Kidney glomerular epithelial cell (primary cell): ENCODE data around the gene CAPN7.

Experiments
- DNase-seq: peaks from one replicate; lab custom pipeline; 2025; lab: John Stamatoyannopoulos, UW

CAPN7 gene

GRCh38 chr3:15276028-15276724, 70.1 kb downstream of the CAPN7 start:
- DNase-seq, result no peak

- DNase-seq, result no peak
Observed at GRCh38 chr3:15277861-15278500, 71.9 kb downstream of the CAPN7 start.

DNA sequence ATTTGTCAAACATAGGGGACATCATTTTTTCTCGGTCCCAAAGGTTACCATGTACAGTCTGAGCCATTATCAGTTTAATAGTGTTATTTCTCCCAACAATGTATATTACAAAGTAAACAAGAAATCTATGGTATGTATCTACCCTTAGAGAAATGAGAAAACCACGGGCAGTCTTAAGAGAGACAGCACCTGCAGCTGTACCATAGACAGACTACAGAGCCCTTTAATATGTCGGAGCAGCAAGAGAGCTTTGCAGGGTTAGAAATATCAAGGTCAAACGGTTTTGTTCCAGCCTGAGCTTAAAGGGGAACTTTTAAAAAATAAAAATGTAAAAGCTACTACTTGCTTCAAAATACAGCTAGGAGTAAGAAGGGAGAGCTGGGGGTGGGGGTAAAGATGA, 73.2 kb downstream of the CAPN7 start:
- no peak for DNase-seq

GRCh38 chr3:15279671-15280402, 73.8 kb downstream of the CAPN7 start:
- DNase-seq, result no peak

- DNase-seq, result peak; percentile 49
Observed at GRCh38 chr3:15280853-15281532, 74.9 kb downstream of the CAPN7 start.

- no peak for DNase-seq
Observed at GRCh38 chr3:15281817-15282216, 75.8 kb downstream of the CAPN7 start.

GRCh38 chr3:15283702-15284101, 77.7 kb downstream of the CAPN7 start:
- no peak for DNase-seq

DNA sequence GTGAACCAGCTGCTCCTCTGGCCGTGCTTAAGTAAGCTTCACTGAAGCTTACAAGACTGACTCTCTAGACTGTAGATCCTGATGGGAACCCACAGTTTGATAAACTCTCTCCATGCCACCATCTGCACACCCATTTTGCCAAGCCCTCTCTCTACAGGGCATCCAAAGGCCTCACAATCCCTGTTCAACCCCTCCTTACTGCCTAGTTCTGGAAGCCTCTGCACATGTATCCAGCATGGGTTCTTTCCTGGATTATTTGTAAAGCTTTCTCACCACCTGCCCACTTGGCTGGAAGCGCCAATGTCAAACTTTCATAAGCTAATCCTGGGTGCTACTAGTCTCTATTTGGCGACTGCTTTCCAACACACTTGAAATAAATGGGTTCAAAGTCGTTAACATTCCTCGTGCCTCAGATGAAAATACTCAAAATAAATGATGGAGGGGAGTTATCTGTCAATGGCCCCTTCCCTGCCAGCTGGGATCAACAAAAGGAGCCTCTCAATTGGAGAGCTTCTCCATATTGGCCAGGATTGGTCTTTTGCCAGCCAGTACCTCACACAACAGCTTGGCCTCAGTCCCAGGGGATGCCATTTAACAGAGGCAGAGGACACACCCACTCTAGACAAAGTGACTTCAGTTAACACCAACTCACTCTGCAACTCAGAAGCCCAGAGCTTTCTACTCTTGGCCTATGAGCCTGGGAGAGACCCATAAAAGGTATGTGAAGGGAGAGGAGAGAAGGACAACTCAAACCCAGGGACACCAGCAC, 78.3 kb downstream of the CAPN7 start:
- no peak for DNase-seq

DNA sequence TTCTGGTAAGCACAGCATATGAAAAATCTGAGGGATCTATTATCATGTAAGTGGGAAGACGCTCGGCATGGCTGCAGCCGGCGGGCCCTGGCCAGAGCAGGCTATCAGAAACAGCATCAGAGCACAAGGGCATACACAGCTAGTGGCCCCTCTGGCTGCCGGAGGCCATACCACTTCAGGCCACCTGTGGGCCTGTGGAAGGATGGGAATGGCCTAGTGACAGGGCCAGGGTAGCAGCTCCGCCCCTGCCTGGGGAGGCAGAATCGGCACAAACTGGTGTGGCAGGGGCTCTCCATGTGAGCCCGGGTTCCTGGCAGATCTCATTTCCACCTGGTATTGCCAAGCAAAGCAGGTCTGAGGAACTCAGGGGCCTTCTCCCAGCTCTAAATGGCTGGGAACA, 80.0 kb downstream of the CAPN7 start:
- DNase-seq, result no peak

- DNase-seq, result no peak
Observed at GRCh38 chr3:15287565-15288330, 81.7 kb downstream of the CAPN7 start.

DNA sequence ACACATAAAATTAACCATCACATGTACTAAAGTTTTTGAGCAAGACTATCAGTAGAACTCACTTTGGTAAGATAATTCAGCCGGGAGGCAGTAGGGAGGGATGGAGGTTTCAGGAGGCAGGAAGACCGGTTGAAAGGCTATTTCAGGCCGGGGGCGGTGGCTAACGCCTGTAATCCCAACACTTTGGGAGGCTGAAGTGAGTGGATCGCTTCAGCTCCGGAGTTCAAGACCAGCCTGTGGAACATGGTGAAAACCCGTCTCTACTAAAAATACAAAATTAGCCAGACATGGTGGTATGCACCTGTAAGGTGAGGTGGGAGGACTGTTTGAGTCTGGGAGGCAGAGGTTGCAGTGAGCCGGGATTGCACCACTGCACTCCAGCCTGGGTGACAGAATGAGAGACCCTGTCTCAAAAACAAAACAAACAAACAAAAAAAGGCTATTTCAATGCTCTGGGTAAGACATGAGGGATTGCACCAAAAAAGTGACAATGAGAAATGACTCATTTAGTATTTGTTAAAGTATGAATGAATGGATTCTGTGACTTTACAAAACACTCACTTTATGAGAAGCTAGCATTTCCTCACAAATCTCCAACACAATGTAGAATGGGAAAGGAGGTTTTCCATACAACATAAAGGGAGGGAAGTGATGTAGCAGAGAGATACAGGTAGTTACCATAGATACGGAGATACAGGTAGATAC, 82.4 kb downstream of the CAPN7 start:
- DNase-seq, result no peak

DNA sequence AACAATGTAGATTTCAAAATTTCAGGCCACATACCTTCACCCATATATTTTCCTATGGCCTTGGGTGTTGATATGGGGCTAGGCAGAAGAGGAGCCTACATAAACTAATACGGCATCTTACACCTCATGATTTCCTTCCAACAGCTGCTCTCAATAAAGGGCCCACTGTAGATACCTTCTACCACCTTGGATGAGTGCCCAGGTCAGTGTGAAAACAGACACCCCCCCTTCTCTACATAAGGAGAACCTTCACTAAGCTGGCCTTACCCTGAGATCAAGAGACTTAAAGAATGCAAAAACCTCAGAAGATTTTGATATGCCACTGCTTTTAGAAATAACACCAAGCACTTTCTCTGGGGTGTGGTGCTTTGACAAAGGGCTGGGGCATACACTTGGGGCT, 83.6 kb downstream of the CAPN7 start:
- no peak for DNase-seq

GRCh38 chr3:15290736-15291135, 84.7 kb downstream of the CAPN7 start:
- no peak for DNase-seq

- DNase-seq, result no peak
Observed at GRCh38 chr3:15291589-15292541, 85.8 kb downstream of the CAPN7 start.

DNA sequence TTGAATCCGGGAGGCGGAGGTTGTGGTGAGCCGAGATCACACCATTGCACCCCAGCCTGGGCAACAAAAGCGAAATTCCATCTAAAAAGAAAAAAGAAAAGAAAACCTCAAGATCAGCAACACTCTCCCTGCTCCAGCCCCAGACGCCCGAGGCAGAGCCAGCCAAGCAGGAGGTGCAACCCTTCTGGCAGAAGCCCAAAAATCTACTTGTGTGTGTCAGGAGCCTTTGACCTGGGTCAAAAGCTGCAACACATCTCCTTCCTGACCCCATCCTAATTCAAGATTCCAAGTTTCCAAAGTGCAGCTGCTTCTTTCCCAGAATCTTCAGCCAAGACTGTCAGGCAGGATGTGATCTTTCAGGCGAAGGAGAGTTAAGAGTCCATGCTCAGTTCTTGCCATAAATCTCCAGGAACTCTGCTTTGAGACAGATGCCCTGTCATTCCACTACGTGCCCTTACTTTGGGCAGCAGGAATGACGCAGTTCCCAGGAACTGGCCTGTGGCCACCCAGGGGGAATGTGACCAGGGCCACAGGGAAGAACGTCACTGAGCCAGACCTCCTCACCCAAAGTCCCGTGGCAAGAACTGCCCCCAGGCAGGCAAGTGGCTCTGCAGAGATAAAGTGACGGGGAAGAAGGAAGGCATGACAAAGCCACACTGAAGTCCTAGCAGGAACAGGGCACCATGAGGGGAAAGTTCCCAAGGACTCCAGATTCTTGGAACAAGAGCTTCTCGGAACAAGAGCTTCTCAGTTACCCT, 86.9 kb downstream of the CAPN7 start:
- peak; percentile 44 for DNase-seq

DNA sequence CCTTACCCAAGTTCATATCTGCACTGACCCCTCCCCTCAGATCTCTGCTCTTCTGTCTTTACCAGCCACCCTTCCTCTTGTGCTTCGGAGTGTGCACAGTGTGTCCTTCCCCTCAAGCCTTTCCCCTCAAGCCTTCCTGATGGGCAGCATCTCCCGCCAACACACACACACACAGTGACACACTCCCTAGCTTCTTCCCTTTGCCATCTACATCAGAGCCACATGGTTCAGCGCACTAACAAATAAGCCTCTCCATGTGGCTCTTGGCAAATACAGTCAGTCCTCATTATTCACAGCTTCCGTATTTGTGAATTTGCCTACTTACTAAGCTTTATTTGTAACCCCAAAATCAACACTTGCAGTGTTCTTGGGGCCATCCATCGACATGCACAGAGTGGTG, 88.9 kb downstream of the CAPN7 start:
- no peak for DNase-seq

DNA sequence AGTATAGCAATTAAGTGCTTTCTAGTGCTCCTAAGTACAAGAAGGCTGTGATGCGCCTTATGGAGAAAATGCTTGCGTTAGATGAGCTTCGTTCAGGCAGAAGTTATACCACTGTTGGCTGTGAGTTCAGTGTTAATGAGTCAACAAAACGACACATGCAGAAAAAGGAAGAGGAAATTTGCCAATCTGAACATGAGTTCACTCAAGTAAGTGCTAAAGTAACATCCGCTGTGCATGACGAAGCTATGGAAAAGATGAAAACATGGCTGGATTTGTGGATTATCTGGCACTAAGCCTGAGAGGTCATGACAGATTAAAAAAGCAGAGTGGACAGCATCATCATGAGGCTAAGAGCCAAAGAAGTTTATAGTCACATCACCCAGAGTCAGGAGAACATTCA, 89.5 kb downstream of the CAPN7 start:
- no peak for DNase-seq

DNA sequence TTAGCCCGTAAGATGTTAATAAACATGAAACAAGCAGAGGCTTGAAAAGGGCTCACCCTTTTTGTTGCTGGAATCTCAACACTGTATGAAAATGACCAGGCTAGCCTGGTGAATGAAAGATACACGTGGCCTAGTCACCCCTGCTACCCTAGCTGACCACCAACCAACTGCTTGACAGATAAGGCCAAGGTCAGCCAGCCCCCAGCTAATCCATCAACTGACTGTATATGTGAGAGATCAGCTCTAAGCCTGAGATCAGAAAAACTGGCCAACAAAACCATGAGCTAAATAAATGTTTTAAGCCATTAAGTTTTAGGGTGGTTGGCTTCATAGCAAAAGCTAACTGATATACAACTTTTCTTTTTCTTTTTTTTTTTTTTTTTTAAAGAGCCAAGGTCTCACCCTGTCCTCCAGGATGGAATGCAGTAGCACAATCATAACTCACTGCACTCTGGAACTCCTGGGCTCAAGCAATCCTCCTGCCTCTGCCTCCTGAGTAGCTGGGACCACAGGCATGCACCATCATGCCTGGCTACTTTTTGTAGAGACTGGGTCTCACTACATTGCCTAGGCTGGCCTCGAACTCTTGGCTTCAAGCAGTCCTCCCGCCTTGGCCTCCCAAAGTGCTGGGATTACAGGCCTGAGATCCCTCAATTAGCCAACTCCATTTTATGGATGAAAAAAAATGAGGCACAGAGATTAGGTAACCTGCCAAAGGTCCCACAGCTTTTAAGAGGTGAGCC, 91.7 kb downstream of the CAPN7 start:
- DNase-seq, result no peak
